H1 (cell line): ENCODE data around the gene DHRS9. TPM values are rescaled to one million over a fixed set of nuclear protein-coding genes. Genes with fewer than 3 reads are reported as not detected.

Source experiments
- CTCF ChIA-PET: fragments of 300-600 bp; sonication (Branson Sonifier 250); formaldehyde crosslinking; loops from one replicate; lab custom pipeline; 2021; ENCODE audit not compliant: partially characterized antibody; lab: Charles Lee
- POLR2A ChIA-PET: fragments of 300-600 bp; sonication (Branson Sonifier 250); formaldehyde crosslinking; loops from one replicate; lab custom pipeline; 2021; ENCODE audit warnings: inconsistent platforms; ENCODE audit not compliant: partially characterized antibody; lab: Charles Lee
- DNase-seq, 2 experiments: peaks; one replicate each; pipeline versions ENCODE4 v3.0.0 to v3.0.0-alpha.2; 2010 to 2022; ENCODE audit warnings: low spot score in 2 of 2, low read depth in 1 of 2, mixed read lengths in 1 of 2
- FAIRE-seq: peaks from 2 replicates; lab custom pipeline; 2011; peaks lifted over from hg19 to GRCh38; lab: Jason Lieb, UNC
- H2AFZ ChIP-seq: 2 replicates; pipeline ENCODE4 v1.8.1; 2012; ENCODE audit warnings: low read length, inconsistent platforms
- H2AK5ac ChIP-seq: 2 replicates; pipeline ENCODE4 v1.6.1; 2013; ENCODE audit warnings: low read depth, low read length
- H2BK120ac ChIP-seq: replicated peaks from 2 replicates; pipeline ENCODE3; 2013; ENCODE audit warnings: low read depth, low read length, inconsistent platforms
- H2BK12ac ChIP-seq: 2 replicates; pipeline ENCODE4 v1.6.1; 2013; ENCODE audit warnings: low read depth, low read length
- H2BK15ac ChIP-seq: 2 replicates; pipeline ENCODE4 v1.6.1; 2013; ENCODE audit warnings: low read length
- H2BK20ac ChIP-seq: 2 replicates; pipeline ENCODE4 v1.6.1; 2013; ENCODE audit warnings: low read length
- H2BK5ac ChIP-seq: 2 replicates; pipeline ENCODE4 v1.6.1; 2013; ENCODE audit warnings: low read depth, low read length
- H3K14ac ChIP-seq: 2 replicates; pipeline ENCODE4 v1.6.1; 2013; ENCODE audit warnings: inconsistent platforms; ENCODE audit not compliant: insufficient read length
- H3K18ac ChIP-seq: 2 replicates; pipeline ENCODE4 v1.6.1; 2013; ENCODE audit warnings: low read length; ENCODE audit errors: extremely low read depth
- H3K23ac ChIP-seq: 2 replicates; pipeline ENCODE4 v1.6.1; 2013; ENCODE audit warnings: inconsistent platforms; ENCODE audit not compliant: insufficient read length
- H3K23me2 ChIP-seq: 2 replicates; pipeline ENCODE4 v1.6.1; 2013; ENCODE audit warnings: low read depth, low read length
- H3K27ac ChIP-seq: 2 replicates; pipeline ENCODE4 v1.6.1; 2011; ENCODE audit warnings: low read depth, low read length, inconsistent platforms
- H3K27me3 ChIP-seq, 4 experiments: replicated peaks in 1 of 4; 1 replicate in 1 of 4; 2 replicates in 3 of 4; pipeline versions ENCODE4 v1.6.1 to v1.8.1; 2011 to 2013; ENCODE audit warnings: low read length in 3 of 4, mild to moderate bottlenecking in 3 of 4, inconsistent platforms in 2 of 4, mixed read lengths in 2 of 4, moderate library complexity in 1 of 4; ENCODE audit not compliant: control insufficient read depth in 3 of 4, insufficient read depth in 3 of 4; ENCODE audit errors: extremely low read depth in 1 of 4
- H3K36me3 ChIP-seq, 4 experiments: 2 replicates each; pipeline versions ENCODE4 v1.6.1 to v1.8.1; 2011 to 2013; ENCODE audit warnings: mild to moderate bottlenecking in 4 of 4, low read length in 3 of 4, moderate library complexity in 2 of 4, control low read depth in 1 of 4, inconsistent platforms in 1 of 4; ENCODE audit not compliant: insufficient read depth in 4 of 4, control insufficient read depth in 2 of 4
- H3K4ac ChIP-seq: replicated peaks from 2 replicates; pipeline ENCODE3; 2013; ENCODE audit warnings: low read length, low read depth, mixed read lengths, inconsistent platforms; ENCODE audit not compliant: insufficient read length
- H3K4me1 ChIP-seq, 4 experiments: replicated peaks in 1 of 4; 1 replicate in 1 of 4; 2 replicates in 3 of 4; pipeline versions ENCODE4 v1.6.1 to v1.8.1; 2011 to 2013; ENCODE audit warnings: low read length in 3 of 4, inconsistent platforms in 2 of 4, mixed read lengths in 1 of 4; ENCODE audit not compliant: insufficient read depth in 4 of 4, control insufficient read depth in 3 of 4
- H3K4me2 ChIP-seq, 2 experiments: 2 replicates each; pipeline versions ENCODE4 v1.6.1 to v1.8.1; 2011 to 2013; ENCODE audit warnings: low read depth in 2 of 2, low read length in 2 of 2, control low read depth in 1 of 2, inconsistent platforms in 1 of 2, mild to moderate bottlenecking in 1 of 2; ENCODE audit not compliant: insufficient read depth in 1 of 2
- H3K4me3 ChIP-seq, 4 experiments: fragments of 200-600, 300-600 bp in 1 of 4; sonication (generic), shearing (Covaris generic), sonication (Bioruptor Twin) in 1 of 4; 2 replicates each; pipeline versions ENCODE4 v1.5.1 to v1.8.1; 2011 to 2016; ENCODE audit warnings: low read length in 4 of 4, low read depth in 3 of 4, control low read depth in 2 of 4, inconsistent platforms in 2 of 4, mild to moderate bottlenecking in 2 of 4, mixed read lengths in 1 of 4, moderate library complexity in 1 of 4; ENCODE audit not compliant: insufficient read depth in 2 of 4; ENCODE audit errors: extremely low read depth in 1 of 4
- H3K56ac ChIP-seq: replicated peaks from 2 replicates; pipeline ENCODE3; 2013; ENCODE audit warnings: low read depth, mild to moderate bottlenecking, mixed read lengths, low read length, inconsistent platforms; ENCODE audit not compliant: insufficient read length
- H3K79me1 ChIP-seq: 2 replicates; pipeline ENCODE4 v1.6.1; 2013; ENCODE audit warnings: low read depth, low read length, control low read depth
- H3K79me2 ChIP-seq, 2 experiments: 2 replicates each; pipeline versions ENCODE4 v1.6.1 to v1.8.1; 2012 to 2013; ENCODE audit warnings: low read length in 2 of 2, mild to moderate bottlenecking in 2 of 2, inconsistent platforms in 1 of 2; ENCODE audit not compliant: insufficient read depth in 2 of 2, control insufficient read depth in 1 of 2
- H3K9ac ChIP-seq, 4 experiments: replicated peaks in 1 of 4; 1 replicate in 1 of 4; 2 replicates in 3 of 4; pipeline versions ENCODE4 v1.6.1 to v1.8.1; 2011 to 2013; ENCODE audit warnings: low read depth in 3 of 4, low read length in 3 of 4, control low read depth in 2 of 4, mild to moderate bottlenecking in 2 of 4, moderate library complexity in 2 of 4, inconsistent platforms in 1 of 4; ENCODE audit errors: extremely low read depth in 1 of 4
- H3K9me3 ChIP-seq, 2 experiments: 2 replicates each; pipeline versions ENCODE4 v1.6.1 to v1.8.1; 2012 to 2013; ENCODE audit warnings: mild to moderate bottlenecking in 2 of 2, moderate library complexity in 2 of 2, control low read depth in 1 of 2, inconsistent platforms in 1 of 2, low read depth in 1 of 2, low read length in 1 of 2, mixed read lengths in 1 of 2; ENCODE audit not compliant: insufficient read depth in 2 of 2
- H4K20me1 ChIP-seq, 2 experiments: replicated peaks in 1 of 2; 2 replicates each; pipeline versions ENCODE3 to v1.8.1; 2011 to 2013; ENCODE audit warnings: inconsistent platforms in 2 of 2, low read length in 2 of 2, mild to moderate bottlenecking in 1 of 2; ENCODE audit not compliant: insufficient read depth in 2 of 2, control insufficient read depth in 1 of 2
- H4K5ac ChIP-seq: 2 replicates; pipeline ENCODE4 v1.6.1; 2013; ENCODE audit warnings: low read length, low read depth, mixed read lengths, inconsistent platforms; ENCODE audit not compliant: insufficient read length
- H4K8ac ChIP-seq: 2 replicates; pipeline ENCODE4 v1.8.0; 2013; ENCODE audit warnings: mild to moderate bottlenecking, moderate library complexity, low read length, inconsistent platforms; ENCODE audit not compliant: insufficient read depth; ENCODE audit errors: extremely low read depth
- H4K91ac ChIP-seq: replicated peaks from 2 replicates; pipeline ENCODE3; 2013; ENCODE audit warnings: low read length, mixed read lengths, inconsistent platforms; ENCODE audit not compliant: insufficient read length
- BCL11A ChIP-seq, 2 experiments: IDR thresholded peaks; one replicate each; pipeline ENCODE4 v1.6.1; 2011; ENCODE audit warnings: low read depth in 2 of 2, low read length in 2 of 2, mild to moderate bottlenecking in 2 of 2
- FOSL1 ChIP-seq: IDR thresholded peaks from 2 replicates; pipeline ENCODE4 v1.6.1; 2011; ENCODE audit warnings: mild to moderate bottlenecking, low read depth, low read length, moderate library complexity; ENCODE audit not compliant: insufficient read depth
- HDAC2 ChIP-seq, 2 experiments: fragments of 300-600 bp in 1 of 2; sonication (generic) in 1 of 2; IDR thresholded peaks; 2 replicates each; pipeline ENCODE4 v1.6.1; 2011 to 2012; ENCODE audit warnings: low read depth in 2 of 2, low read length in 2 of 2, mild to moderate bottlenecking in 2 of 2, moderate library complexity in 2 of 2, borderline replicate concordance in 1 of 2, inconsistent platforms in 1 of 2
- JUND ChIP-seq: IDR thresholded peaks from 2 replicates; pipeline ENCODE4 v1.6.1; 2011; ENCODE audit warnings: mild to moderate bottlenecking, improper control_type of control experiment, low read length
- MAFK ChIP-seq: IDR thresholded peaks from 2 replicates; pipeline ENCODE4 v1.6.1; 2012; ENCODE audit warnings: low read depth, mild to moderate bottlenecking, improper control_type of control experiment, low read length
- NRF1 ChIP-seq: IDR thresholded peaks from 2 replicates; pipeline ENCODE4 v1.6.1; 2011; ENCODE audit warnings: mild to moderate bottlenecking, low read depth, low read length, improper control_type of control experiment
- POU5F1 ChIP-seq: IDR thresholded peaks from 2 replicates; pipeline ENCODE4 v1.6.1; 2011; ENCODE audit warnings: low read depth, mild to moderate bottlenecking, low read length, moderate library complexity
- RBBP5 ChIP-seq: IDR thresholded peaks from 2 replicates; pipeline ENCODE4 v1.7.1; 2012; ENCODE audit warnings: low read depth, mild to moderate bottlenecking, inconsistent platforms, low read length, moderate library complexity, borderline replicate concordance
- SAP30 ChIP-seq: fragments of 300-600 bp; sonication (generic); IDR thresholded peaks from 2 replicates; pipeline ENCODE4 v1.7.1; 2012; ENCODE audit warnings: low read length, moderate library complexity, mild to moderate bottlenecking, inconsistent platforms; ENCODE audit not compliant: insufficient read depth, insufficient replicate concordance
- SP4 ChIP-seq: IDR thresholded peaks from 2 replicates; pipeline ENCODE4 v1.6.1; 2012; ENCODE audit warnings: low read length, inconsistent platforms
- TAF7 ChIP-seq: optimal IDR thresholded peaks from 2 replicates; pipeline ENCODE3; 2011; ENCODE audit warnings: low read depth, mild to moderate bottlenecking, inconsistent platforms, low read length, moderate library complexity, borderline replicate concordance
- WGBS, 2 experiments: shearing (Covaris generic) in 1 of 2; methylation state at CpG; one replicate each; pipeline versions ENCODE4 v1.1.6 to v1.1.7; 2013 to 2015; ENCODE audit warnings: low lambda C conversion rate in 2 of 2, mixed read lengths in 2 of 2, inconsistent platforms in 1 of 2, low coverage in 1 of 2, missing lambda C conversion rate in 1 of 2; ENCODE audit not compliant: insufficient replicate concordance in 2 of 2, insufficient coverage in 1 of 2, insufficient read length in 1 of 2; ENCODE audit errors: extremely low coverage in 1 of 2, missing lambda C conversion rate in 1 of 2; 5-methylcytosine and 5-hydroxymethylcytosine counted together
- polyA plus RNA-seq, 7 experiments: library from polyadenylated mRNA; depleted of rRNA in 3 of 7; stranded (reverse) in 5 of 7; unstranded in 2 of 7; fragments of >200 nt in 5 of 7; fragments of 200-250 nt in 2 of 7; gene quantifications; 1 replicate in 5 of 7; 2 replicates in 1 of 7; 4 replicates in 1 of 7; pipeline versions ENCODE4 v1.2.1 to v1.2.3, GENCODE V29; 2011 to 2013; ENCODE audit warnings: missing spikeins in 2 of 7, mixed read lengths in 2 of 7
- total RNA-seq: library from RNA; stranded (reverse); fragmentation: NEBNext Ultra II Directional; extraction: Animal tissue kit (Norgen Biotek cat#: 25700); gene quantifications from 2 replicates; pipeline ENCODE4 v1.2.1, GENCODE V29; 2021
- TF ChIP-seq, protein P1 (sequence below), 3 experiments: IDR thresholded peaks; 1 replicate in 2 of 3; 2 replicates in 1 of 3; pipeline versions ENCODE4 v1.5.1 to v1.6.1; 2011; ENCODE audit warnings: low read length in 3 of 3, mild to moderate bottlenecking in 3 of 3, inconsistent platforms in 2 of 3, low read depth in 1 of 3, moderate library complexity in 1 of 3; ENCODE audit not compliant: insufficient read depth in 1 of 3; ENCODE audit errors: control extremely low read depth in 1 of 3

DHRS9 gene
- total and polyA plus RNA-seq, 2 of the 8 experiments (the other 6 are each of a cell fraction or from before 2014, with no cell fraction given) = not detected

GRCh38 chr2:169081551-169081950 lies 12.2 kb downstream of the DHRS9 start:
- FAIRE-seq = no peak
- H2BK12ac ChIP-seq = no peak overlapping the region
- TF ChIP-seq RBBP5 (no peak), SP4 (no peak), POU5F1 (no peak), NRF1 (no peak), TAF7 (no peak), HDAC2 (IDR thresholded peaks at IDR 0.05; ENCODE audit: borderline replicate concordance in 1 of 2, low read depth in 2 of 2, low read length in 2 of 2) (no peak), MAFK (no peak), SAP30 (no peak), JUND (no peak), FOSL1 (no peak), BCL11A (IDR thresholded peaks at IDR 0.05; ENCODE audit: low read depth in 2 of 2, low read length in 2 of 2) (no peak)
- TF ChIP-seq, protein P1, sequence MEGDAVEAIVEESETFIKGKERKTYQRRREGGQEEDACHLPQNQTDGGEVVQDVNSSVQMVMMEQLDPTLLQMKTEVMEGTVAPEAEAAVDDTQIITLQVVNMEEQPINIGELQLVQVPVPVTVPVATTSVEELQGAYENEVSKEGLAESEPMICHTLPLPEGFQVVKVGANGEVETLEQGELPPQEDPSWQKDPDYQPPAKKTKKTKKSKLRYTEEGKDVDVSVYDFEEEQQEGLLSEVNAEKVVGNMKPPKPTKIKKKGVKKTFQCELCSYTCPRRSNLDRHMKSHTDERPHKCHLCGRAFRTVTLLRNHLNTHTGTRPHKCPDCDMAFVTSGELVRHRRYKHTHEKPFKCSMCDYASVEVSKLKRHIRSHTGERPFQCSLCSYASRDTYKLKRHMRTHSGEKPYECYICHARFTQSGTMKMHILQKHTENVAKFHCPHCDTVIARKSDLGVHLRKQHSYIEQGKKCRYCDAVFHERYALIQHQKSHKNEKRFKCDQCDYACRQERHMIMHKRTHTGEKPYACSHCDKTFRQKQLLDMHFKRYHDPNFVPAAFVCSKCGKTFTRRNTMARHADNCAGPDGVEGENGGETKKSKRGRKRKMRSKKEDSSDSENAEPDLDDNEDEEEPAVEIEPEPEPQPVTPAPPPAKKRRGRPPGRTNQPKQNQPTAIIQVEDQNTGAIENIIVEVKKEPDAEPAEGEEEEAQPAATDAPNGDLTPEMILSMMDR (IDR thresholded peaks at IDR 0.05; ENCODE audit: control extremely low read depth in 1 of 3, insufficient read depth in 1 of 3, low read depth in 1 of 3, low read length in 3 of 3) = no peak

More at GRCh38 chr2:169081551-169081950, 12.2 kb downstream of the DHRS9 start:
- no peak for DNase-seq
- Histone ChIP-seq H3K79me1 (no peaks in the 10 kb centered on the region), H3K27me3 (no peaks in the 10 kb centered on the region), H2BK120ac (no peak overlapping the region), H3K23ac (no peak overlapping the region), H4K5ac (no peak overlapping the region), H3K18ac (no peak overlapping the region), H4K8ac (no peak overlapping the region), H4K20me1 (no peaks in the 10 kb centered on the region), H3K4me2 (no peak overlapping the region), H3K56ac (no peak overlapping the region), H3K27ac (no peak overlapping the region), H2BK15ac (no peak overlapping the region), H3K4ac (no peak overlapping the region), H2BK20ac (no peak overlapping the region), H3K36me3 (no peaks in the 10 kb centered on the region), H3K14ac (no peak overlapping the region), H2AK5ac (no peak overlapping the region), H3K79me2 (no peaks in the 10 kb centered on the region), H3K4me3 (no peak overlapping the region), H2BK5ac (no peak overlapping the region), H4K91ac (no peak overlapping the region), H3K9me3 (no peaks in the 10 kb centered on the region), H3K23me2 (no peaks in the 10 kb centered on the region), H2AFZ (no peak overlapping the region), H3K4me1 (no peaks in the 10 kb centered on the region), H3K9ac (no peak overlapping the region)
- 85% methylated on average over 5 of the region's 5 CpGs; no CpG with 5 or more reads in 1 of the 2 experiments for WGBS, 2 experiments
- POLR2A ChIA-PET = no interaction called here
- CTCF ChIA-PET = no interaction called here
